IPS-18a (cell line): ENCODE results near the gene ARHGEF18.

ENCODE experiments used
- H3K27ac ChIP-seq: one replicate; pipeline ENCODE4 v1.5.1; 2013; ENCODE audit warnings: low read length
- H3K27me3 ChIP-seq: one replicate; pipeline ENCODE4 v1.6.1; 2013; ENCODE audit warnings: mild to moderate bottlenecking, low read length; ENCODE audit not compliant: control insufficient read depth, insufficient read depth
- H3K36me3 ChIP-seq: one replicate; pipeline ENCODE4 v1.6.1; 2013; ENCODE audit warnings: low read depth, low read length; ENCODE audit not compliant: control insufficient read depth
- H3K4me1 ChIP-seq: one replicate; pipeline ENCODE4 v1.6.1; 2013; ENCODE audit warnings: low read depth, low read length; ENCODE audit not compliant: control insufficient read depth
- H3K4me3 ChIP-seq: one replicate; pipeline ENCODE4 v1.5.1; 2013; ENCODE audit warnings: low read length
- H3K9ac ChIP-seq: one replicate; pipeline ENCODE4 v1.6.1; 2013; ENCODE audit warnings: mild to moderate bottlenecking, low read length, moderate library complexity
- H3K9me3 ChIP-seq: one replicate; pipeline ENCODE4 v1.6.1; 2013; ENCODE audit warnings: low read depth, low read length; ENCODE audit not compliant: control insufficient read depth

The ARHGEF18 gene

GRCh38 chr19:7370546-7370945 lies 21.8 kb downstream of the ARHGEF18 start:
- no peaks in the 10 kb centered on the region for H3K4me1 ChIP-seq
- no peaks in the 10 kb centered on the region for H3K9me3 ChIP-seq
- H3K36me3 ChIP-seq = no peaks in the 10 kb centered on the region
- no peak overlapping the region for H3K27ac ChIP-seq
- no peak overlapping the region for H3K4me3 ChIP-seq
- H3K9ac ChIP-seq = no peak overlapping the region
- H3K27me3 ChIP-seq = no peaks in the 10 kb centered on the region

- Histone ChIP-seq H3K27ac (no peak overlapping the region), H3K36me3 (no peaks in the 10 kb centered on the region), H3K4me1 (peaks cover 2% of the 10 kb centered on the region), H3K9me3 (no peaks in the 10 kb centered on the region), H3K4me3 (no peak overlapping the region), H3K27me3 (no peaks in the 10 kb centered on the region), H3K9ac (no peak overlapping the region)
Observed at GRCh38 chr19:7371001-7371400, 22.3 kb downstream of the ARHGEF18 start.

GRCh38 chr19:7372810-7373209 lies 24.1 kb downstream of the ARHGEF18 start:
- Histone ChIP-seq H3K36me3 (no peaks in the 10 kb centered on the region), H3K27ac (no peak overlapping the region), H3K4me1 (peaks cover 7% of the 10 kb centered on the region), H3K27me3 (no peaks in the 10 kb centered on the region), H3K9ac (no peak overlapping the region), H3K4me3 (no peak overlapping the region), H3K9me3 (no peaks in the 10 kb centered on the region)

GRCh38 chr19:7373862-7374261 lies 25.1 kb downstream of the ARHGEF18 start:
- H3K36me3 ChIP-seq = no peaks in the 10 kb centered on the region
- no peak overlapping the region for H3K4me3 ChIP-seq
- H3K27me3 ChIP-seq = no peaks in the 10 kb centered on the region
- H3K9ac ChIP-seq = no peak overlapping the region
- peaks cover 7% of the 10 kb centered on the region for H3K4me1 ChIP-seq
- H3K9me3 ChIP-seq = no peaks in the 10 kb centered on the region
- H3K27ac ChIP-seq = no peak overlapping the region

- no peak overlapping the region for H3K27ac ChIP-seq
- no peak overlapping the region for H3K4me3 ChIP-seq
- no peak overlapping the region for H3K9ac ChIP-seq
- no peaks in the 10 kb centered on the region for H3K27me3 ChIP-seq
- H3K36me3 ChIP-seq = no peaks in the 10 kb centered on the region
- no peaks in the 10 kb centered on the region for H3K9me3 ChIP-seq
- peaks cover 7% of the 10 kb centered on the region for H3K4me1 ChIP-seq
Observed at GRCh38 chr19:7376151-7376852, 27.6 kb downstream of the ARHGEF18 start.

- H3K9me3 ChIP-seq = no peaks in the 10 kb centered on the region
- H3K4me1 ChIP-seq = peaks cover 7% of the 10 kb centered on the region
- no peak overlapping the region for H3K27ac ChIP-seq
- H3K4me3 ChIP-seq = no peak overlapping the region
- H3K9ac ChIP-seq = no peak overlapping the region
- no peaks in the 10 kb centered on the region for H3K27me3 ChIP-seq
- no peaks in the 10 kb centered on the region for H3K36me3 ChIP-seq
Observed at GRCh38 chr19:7377196-7377595, 28.5 kb downstream of the ARHGEF18 start.

GRCh38 chr19:7381073-7381390 lies 32.3 kb downstream of the ARHGEF18 start:
- Histone ChIP-seq H3K27ac (no peak overlapping the region), H3K9me3 (no peaks in the 10 kb centered on the region), H3K36me3 (no peaks in the 10 kb centered on the region), H3K4me3 (no peak overlapping the region), H3K27me3 (no peaks in the 10 kb centered on the region), H3K9ac (no peak overlapping the region), H3K4me1 (peaks cover 4% of the 10 kb centered on the region)

- no peak overlapping the region for H3K9ac ChIP-seq
- H3K27me3 ChIP-seq = no peaks in the 10 kb centered on the region
- no peak overlapping the region for H3K27ac ChIP-seq
- no peaks in the 10 kb centered on the region for H3K36me3 ChIP-seq
- no peaks in the 10 kb centered on the region for H3K9me3 ChIP-seq
- H3K4me1 ChIP-seq = no peaks in the 10 kb centered on the region
- H3K4me3 ChIP-seq = no peak overlapping the region
Observed at GRCh38 chr19:7382694-7383093, 34.0 kb downstream of the ARHGEF18 start.

GRCh38 chr19:7383284-7383683 lies 34.5 kb downstream of the ARHGEF18 start:
- no peaks in the 10 kb centered on the region for H3K4me1 ChIP-seq
- H3K27ac ChIP-seq = no peak overlapping the region
- no peaks in the 10 kb centered on the region for H3K9me3 ChIP-seq
- no peaks in the 10 kb centered on the region for H3K36me3 ChIP-seq
- H3K27me3 ChIP-seq = no peaks in the 10 kb centered on the region
- no peak overlapping the region for H3K9ac ChIP-seq
- no peak overlapping the region for H3K4me3 ChIP-seq

GRCh38 chr19:7385062-7385461 lies 36.3 kb downstream of the ARHGEF18 start:
- no peaks in the 10 kb centered on the region for H3K4me1 ChIP-seq
- H3K4me3 ChIP-seq = no peak overlapping the region
- H3K9ac ChIP-seq = no peak overlapping the region
- H3K27me3 ChIP-seq = no peaks in the 10 kb centered on the region
- H3K27ac ChIP-seq = no peak overlapping the region
- no peaks in the 10 kb centered on the region for H3K9me3 ChIP-seq
- H3K36me3 ChIP-seq = no peaks in the 10 kb centered on the region

- Histone ChIP-seq H3K4me1 (no peaks in the 10 kb centered on the region), H3K9ac (no peak overlapping the region), H3K27ac (no peak overlapping the region), H3K27me3 (no peaks in the 10 kb centered on the region), H3K4me3 (no peak overlapping the region), H3K9me3 (no peaks in the 10 kb centered on the region), H3K36me3 (no peaks in the 10 kb centered on the region)
Observed at GRCh38 chr19:7386308-7386707, 37.6 kb downstream of the ARHGEF18 start.

- Histone ChIP-seq H3K36me3 (no peaks in the 10 kb centered on the region), H3K4me3 (no peak overlapping the region), H3K27me3 (no peaks in the 10 kb centered on the region), H3K9ac (no peak overlapping the region), H3K4me1 (no peaks in the 10 kb centered on the region), H3K9me3 (no peaks in the 10 kb centered on the region), H3K27ac (no peak overlapping the region)
Observed at GRCh38 chr19:7386769-7387168, 38.0 kb downstream of the ARHGEF18 start.
